HepG2 (cell line): Measurements from ENCODE around the gene STK31.

Experiments used
- MLLT10 ChIP-seq: sonication (generic); formaldehyde crosslinking; IDR thresholded peaks from 2 replicates; pipeline ENCODE4 v1.4.0; 2020; ENCODE audit warnings: missing genetic modification reagents
- U2AF1 ChIP-seq: fragments of 200-400 bp; formaldehyde crosslinking; optimal IDR thresholded peaks from 2 replicates; pipeline ENCODE3; 2017; ENCODE audit warnings: mild to moderate bottlenecking, low read depth, low read length

- no peak for TF ChIP-seq MLLT10 (CRISPR knock-in tag)
- no peak for TF ChIP-seq U2AF1
These were observed 33.2 kb downstream of the STK31 start for GRCh38 chr7:23743226-23743625.
